Glomerular visceral epithelial cell (primary cell): ENCODE results near the gene CCL28.
"Not testable (repeated sequence)": the region's sequence is repeated elsewhere in the genome, so short reads cannot be mapped to it uniquely, and the experiment has no call there.

Experiments used
- DNase-seq: peaks from one replicate; pipeline ENCODE4 v3.0.0-alpha.2; 2016; ENCODE audit errors: extremely low spot score

CCL28 gene

GRCh38 chr5:43412156-43412555, at the start of gene CCL28:
TSS of gene CCL28 (minus strand) at chr5:43412391. CDS start at chr5:43412316, 75 bp downstream.
- no peak for DNase-seq

DNA sequence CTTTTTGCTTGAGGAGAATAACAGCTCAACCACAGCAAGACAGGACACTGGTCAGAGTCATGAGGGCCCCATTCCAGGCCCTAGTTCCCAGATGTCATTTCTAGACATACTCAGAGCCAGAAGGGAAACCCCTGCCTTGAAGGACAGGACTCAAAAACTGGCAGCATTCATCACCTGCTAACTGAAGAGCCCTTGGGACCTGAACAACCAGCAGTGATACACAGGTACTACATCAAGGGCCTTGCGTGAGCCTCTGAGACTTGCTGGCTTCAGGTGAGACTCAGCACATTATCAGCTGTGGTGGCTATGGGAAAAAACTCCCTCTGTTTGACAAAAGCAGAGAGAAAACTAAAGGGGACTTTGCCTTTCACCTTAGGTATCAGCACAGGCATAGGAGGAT, 48.9 kb upstream of the CCL28 start:
- DNase-seq = no peak

DNA sequence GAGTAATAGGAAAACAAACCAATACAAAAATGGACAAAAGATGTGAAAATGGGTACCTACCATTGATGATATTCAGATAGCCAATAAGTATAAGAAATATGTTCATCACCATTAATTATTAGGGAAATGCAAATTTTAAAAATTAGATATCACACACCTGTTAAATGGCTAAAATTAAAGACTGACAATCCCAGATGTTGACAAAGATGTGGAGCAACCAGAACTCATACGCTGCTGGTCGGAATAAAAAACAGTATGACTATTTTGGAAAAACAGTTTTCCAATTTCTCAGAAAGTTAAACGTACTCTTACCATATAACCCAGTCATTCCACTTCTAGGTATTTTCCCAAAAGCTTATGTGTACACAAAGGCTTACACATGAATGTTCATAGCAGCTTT, 44.4 kb upstream of the CCL28 start:
- no peak for DNase-seq

DNA sequence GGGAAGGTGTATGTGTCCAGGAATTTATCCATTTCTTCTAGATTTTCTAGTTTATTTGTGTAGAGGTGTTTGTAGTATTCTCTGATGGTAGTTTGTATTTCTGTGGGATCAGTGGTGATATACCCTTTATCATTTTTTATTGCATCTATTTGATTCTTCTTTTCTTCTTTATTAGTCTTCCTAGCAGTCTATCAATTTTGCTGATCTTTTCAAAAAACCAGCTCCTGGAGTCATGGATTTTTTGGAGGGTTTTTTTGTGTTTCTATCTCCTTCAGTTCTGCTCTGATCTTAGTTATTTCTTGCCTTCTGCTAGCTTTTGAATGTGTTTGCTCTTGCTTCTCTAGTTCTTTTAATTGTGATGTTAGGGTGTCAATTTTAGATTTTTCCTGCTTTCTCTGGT, 29.4 kb upstream of the CCL28 start:
- DNase-seq = not testable (repeated sequence)

DNA sequence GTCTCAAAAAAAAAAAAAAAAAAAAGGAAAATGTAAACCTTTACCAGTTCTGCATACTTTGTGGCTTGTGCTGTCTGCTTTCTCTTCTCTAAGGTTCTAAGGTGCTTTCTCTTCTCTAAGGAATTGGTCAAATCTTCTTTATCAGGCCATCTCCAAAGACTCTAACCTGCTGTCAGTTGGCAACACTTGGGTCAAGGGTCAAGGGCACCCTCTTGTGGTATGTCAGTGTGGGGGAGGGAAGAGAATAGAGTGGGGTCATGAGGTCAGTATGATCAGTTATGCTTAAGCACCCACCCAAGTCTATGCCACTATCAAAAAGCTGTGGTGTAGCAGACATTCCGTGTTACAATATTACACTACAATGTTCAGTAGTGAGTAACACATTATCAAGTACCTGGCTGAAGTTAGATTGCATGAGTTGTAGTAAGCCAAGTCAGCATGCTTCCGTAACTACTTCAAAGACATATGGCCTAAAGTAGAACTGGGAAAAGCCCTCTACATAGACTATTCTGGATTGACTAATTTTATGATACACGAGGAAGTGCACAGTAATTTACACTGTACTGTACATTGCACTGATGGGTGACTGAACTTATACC, 25.0 kb upstream of the CCL28 start:
- DNase-seq = no peak

GRCh38 chr5:43433382-43433781, 21.2 kb upstream of the CCL28 start:
- DNase-seq = no peak

DNA sequence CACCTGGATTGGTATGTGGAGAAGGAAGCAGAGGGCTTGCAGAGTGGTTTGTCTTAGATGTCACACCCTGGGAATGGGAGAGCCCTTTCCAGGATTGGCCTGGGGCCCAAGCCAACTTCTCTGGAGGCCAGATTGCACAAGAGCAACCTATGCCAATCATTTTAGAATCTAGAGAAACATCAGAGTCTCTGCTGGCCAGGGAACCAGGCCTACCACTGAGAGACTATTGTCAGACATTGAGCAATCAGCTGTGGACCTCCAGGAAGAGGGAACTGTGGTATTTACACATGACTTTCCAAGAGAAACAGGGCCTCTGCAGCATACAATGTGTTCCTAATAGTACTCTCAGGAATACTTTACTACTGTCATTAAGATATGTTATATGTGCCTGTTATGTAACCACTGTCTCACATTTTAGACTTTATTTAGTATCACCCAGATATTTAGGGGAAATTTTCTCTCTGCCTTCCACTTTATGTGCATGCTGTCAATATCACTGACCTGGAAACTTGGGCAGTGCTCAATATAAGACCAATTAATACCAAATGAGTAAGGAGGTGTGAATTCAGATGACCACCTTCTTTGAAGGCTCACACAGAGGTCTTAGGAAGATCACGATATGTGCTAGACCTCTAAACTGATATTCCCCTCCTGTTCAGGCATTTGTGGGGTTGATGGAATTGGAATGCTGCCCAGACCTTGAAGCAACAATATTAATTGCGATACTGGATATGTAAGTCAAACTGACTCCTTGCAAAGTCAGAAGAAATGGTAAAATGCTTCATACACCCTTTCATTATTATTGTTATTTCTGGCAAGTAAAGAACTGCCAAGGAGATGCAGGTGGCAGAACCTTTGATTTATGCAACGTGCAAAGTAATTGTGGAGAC, 20.5 kb upstream of the CCL28 start:
- peak; percentile 92 for DNase-seq

- no peak for DNase-seq
Measured at GRCh38 chr5:43429706-43430105, 17.5 kb upstream of the CCL28 start.

DNA sequence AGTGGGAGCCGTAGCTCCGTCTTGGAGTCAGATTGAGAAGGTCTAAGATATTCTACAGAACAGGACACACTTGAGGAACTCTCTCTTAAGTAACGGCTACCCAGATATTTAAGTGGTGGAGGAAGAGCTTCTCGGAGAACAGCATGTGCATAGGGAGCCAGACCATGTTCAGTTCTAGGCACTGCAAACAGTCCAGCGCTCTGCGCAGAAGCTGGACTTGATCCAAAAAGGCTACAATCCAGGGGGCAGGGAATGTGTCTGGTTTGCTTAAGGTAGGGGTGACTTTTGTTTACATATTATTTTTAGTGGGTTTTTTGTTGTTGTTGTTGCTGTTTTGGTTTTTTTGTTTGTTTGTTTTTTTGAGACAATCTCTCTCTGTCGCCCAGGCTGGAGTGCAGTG, 16.8 kb upstream of the CCL28 start:
- DNase-seq = no peak

GRCh38 chr5:43427306-43427705, 15.1 kb upstream of the CCL28 start:
- no peak for DNase-seq

DNA sequence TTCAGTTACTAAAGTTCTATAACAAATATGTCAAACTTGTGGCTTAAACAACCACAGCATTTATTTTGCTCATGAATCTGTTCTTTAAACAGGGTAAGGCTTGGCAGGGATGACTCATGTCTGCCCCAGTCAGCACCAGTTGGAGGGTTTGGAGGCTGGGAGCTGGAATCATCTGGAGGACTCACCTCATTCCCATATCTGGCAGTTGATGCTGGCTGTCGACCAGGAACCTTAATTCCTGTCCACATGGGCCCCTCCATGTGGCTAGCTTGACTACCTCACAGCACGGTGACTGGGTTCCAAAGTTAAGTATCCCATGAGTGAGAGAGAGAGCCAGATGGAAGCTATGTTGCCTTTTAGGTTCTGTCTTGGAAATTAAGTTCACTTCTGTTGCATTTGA, 13.8 kb upstream of the CCL28 start:
- DNase-seq = peak; percentile 97

DNA sequence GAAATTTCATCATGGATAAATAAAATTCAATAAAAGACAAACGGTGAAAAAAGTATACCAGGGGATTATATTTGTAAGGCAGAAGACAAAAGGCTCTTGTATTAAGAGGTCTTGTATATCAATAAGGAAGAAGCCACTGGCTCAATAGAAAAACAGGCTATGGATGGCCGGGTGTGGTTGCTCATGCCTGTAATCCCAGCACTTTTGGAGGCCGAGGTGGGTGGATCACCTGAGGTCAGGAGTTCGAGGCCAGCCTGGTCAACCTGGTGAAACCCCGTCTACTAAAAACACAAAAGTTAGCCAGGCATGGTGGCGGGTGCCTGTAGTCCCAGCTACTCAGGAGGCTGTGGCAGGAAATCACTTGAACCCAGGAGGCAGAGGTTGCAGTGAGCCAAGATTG, 10.9 kb upstream of the CCL28 start:
- DNase-seq = peak; percentile 32

DNA sequence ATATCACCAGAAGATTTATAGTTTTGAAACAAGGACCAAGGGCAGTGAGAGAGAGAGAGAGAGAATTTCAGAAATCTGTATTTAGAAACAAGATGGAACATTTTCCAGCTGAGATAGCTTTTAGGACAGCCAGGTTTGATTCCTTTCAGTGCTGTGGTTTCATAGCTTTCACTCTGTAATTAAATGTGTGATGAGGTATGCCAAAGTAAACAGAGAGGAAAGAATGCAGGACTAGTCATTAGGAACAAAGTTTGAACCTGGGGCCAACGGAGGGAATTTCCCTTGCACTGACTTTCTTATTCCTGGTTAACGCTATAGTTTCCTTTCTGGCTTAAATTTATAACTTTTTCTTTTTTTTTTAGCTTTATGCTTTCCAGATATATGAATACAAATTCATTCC, 10.0 kb upstream of the CCL28 start:
- DNase-seq = peak; percentile 88

- peak; percentile 31 for DNase-seq
Measured at GRCh38 chr5:43421450-43422133, 9.4 kb upstream of the CCL28 start.

DNA sequence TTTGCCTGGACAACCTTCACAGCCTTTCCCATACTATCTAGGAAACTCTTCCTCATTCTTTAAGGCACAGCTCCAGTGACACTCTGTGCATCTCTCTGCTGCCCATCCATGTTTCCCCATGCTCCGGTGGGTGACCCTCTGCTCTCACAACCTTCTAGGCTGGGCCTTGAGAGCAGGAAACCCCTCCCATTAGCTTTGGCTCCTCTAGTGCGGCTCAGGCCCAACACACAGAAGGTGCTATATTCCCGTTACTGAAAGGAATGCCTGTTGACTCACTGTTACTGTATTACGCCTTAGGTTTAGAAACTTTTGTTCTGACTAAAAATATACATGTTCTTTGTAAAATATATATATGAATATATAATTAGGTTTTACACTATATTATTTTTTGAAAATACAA, 8.1 kb upstream of the CCL28 start:
- peak; percentile 49 for DNase-seq

- DNase-seq = no peak
Measured at GRCh38 chr5:43418561-43418960, 6.4 kb upstream of the CCL28 start.

GRCh38 chr5:43416803-43417394, 4.7 kb upstream of the CCL28 start:
- no peak for DNase-seq

DNA sequence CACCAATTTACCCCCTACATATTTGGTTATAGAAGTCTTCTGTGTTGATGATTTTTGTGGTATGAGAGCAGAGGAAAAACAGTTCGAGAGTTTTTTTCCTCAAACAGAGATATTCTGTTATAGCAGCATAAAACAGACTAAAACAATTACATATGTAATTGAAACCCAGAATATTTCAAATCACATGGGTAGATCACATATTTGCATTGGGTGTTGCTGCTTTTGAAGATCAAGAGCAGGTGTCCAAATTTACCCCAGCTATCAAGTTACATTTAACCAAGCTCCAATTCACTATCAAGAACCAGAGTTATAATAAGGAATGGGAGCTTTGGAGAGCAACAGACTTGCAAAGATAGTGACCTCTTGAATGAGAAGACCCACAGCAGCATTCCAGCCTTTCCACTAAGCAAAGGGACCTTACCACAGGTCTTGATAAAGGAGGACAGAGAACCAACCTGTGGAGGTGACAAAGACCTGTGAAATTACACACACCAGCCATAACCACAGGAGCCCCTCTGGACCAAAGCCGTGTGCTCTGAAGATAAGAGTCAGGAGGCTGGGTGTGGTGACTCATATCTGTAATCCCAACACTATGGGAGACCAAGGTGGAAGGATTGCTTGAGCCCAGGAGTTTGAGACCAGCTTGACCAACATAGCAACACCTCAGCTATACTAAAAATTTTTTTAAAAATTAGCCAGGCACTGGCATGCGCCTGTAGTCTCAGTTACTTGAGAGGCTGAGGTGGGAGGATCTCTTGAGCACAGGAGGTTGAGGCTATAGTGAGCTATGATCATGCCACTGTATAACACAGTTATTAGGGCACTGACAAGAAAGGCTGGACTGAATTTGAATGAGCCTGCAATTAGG, 4.0 kb upstream of the CCL28 start:
- peak; percentile 40 for DNase-seq

GRCh38 chr5:43413966-43414365, 1.8 kb upstream of the CCL28 start:
- DNase-seq = no peak

- no peak for DNase-seq
Measured at GRCh38 chr5:43412644-43413043, 453 bp upstream of the CCL28 start.

GRCh38 chr5:43411495-43411894, 696 bp downstream of the CCL28 start:
- DNase-seq = no peak
